WTC11 (cell line): ENCODE data around the gene OCA2. TPM values are rescaled to one million over a fixed set of nuclear protein-coding genes. Genes with fewer than 3 reads are reported as not detected.

Source experiments
- ATAC-seq: fragments of 200-7000 bp; cut with Tn5 transposase; 2 replicates; pipeline ENCODE4 v1.10.0; 2021; ENCODE audit warnings: mild to moderate bottlenecking, moderate library complexity
- CTCF ChIA-PET: fragments of 300-600 bp; sonication (Branson Sonifier 250); formaldehyde crosslinking; loops from one replicate; lab custom pipeline; 2021; ENCODE audit warnings: antibody characterized with exemption; lab: Charles Lee
- POLR2A ChIA-PET: fragments of 350-600 bp; sonication (Branson Sonifier 250); formaldehyde crosslinking; loops from one replicate; lab custom pipeline; 2021; ENCODE audit warnings: antibody characterized with exemption; lab: Charles Lee
- DNase-seq: peaks from one replicate; pipeline ENCODE4 v3.0.0; 2021; ENCODE audit warnings: low spot score
- H3K27ac Mint-ChIP-seq: 2 replicates; pipeline ENCODE4 v1.8.0; 2021; ENCODE audit warnings: mixed read lengths
- H3K27me3 Mint-ChIP-seq: 2 replicates; pipeline ENCODE4 v1.8.0; 2021; ENCODE audit warnings: low read depth, mild to moderate bottlenecking, moderate library complexity, mixed read lengths
- H3K36me3 Mint-ChIP-seq: 2 replicates; pipeline ENCODE4 v1.8.0; 2021; ENCODE audit warnings: mixed read lengths
- H3K4me1 Mint-ChIP-seq: 2 replicates; pipeline ENCODE4 v1.8.0; 2022; ENCODE audit warnings: mixed read lengths
- H3K4me3 Mint-ChIP-seq: 2 replicates; pipeline ENCODE4 v1.8.0; 2021; ENCODE audit warnings: mild to moderate bottlenecking, moderate library complexity, mixed read lengths
- H3K9me3 Mint-ChIP-seq: 2 replicates; pipeline ENCODE4 v1.8.0; 2021; ENCODE audit warnings: mixed read lengths
- AFF4 ChIP-seq: sonication (generic); formaldehyde crosslinking; IDR thresholded peaks from 2 replicates; pipeline ENCODE4 v1.8.1; 2023; ENCODE audit warnings: mild to moderate bottlenecking, missing genetic modification reagents, borderline replicate concordance
- ATF3 ChIP-seq: sonication (generic); formaldehyde crosslinking; conservative IDR thresholded peaks from 2 replicates; pipeline ENCODE4 v1.8.1; 2022; ENCODE audit warnings: mild to moderate bottlenecking, missing genetic modification reagents
- ATF6 ChIP-seq: sonication (generic); formaldehyde crosslinking; IDR thresholded peaks from 2 replicates; pipeline ENCODE4 v1.8.1; 2023; ENCODE audit warnings: mild to moderate bottlenecking, missing genetic modification reagents
- CDX4 ChIP-seq: fragments of 250-450 bp; sonication (Bioruptor Pico); IDR thresholded peaks from 2 replicates; pipeline ENCODE4 v1.9.0; 2021; ENCODE audit warnings: moderate library complexity, mild to moderate bottlenecking, inconsistent platforms, borderline replicate concordance
- E2F4 ChIP-seq: sonication (generic); formaldehyde crosslinking; IDR thresholded peaks from 2 replicates; pipeline ENCODE4 v1.8.1; 2022; ENCODE audit warnings: low read depth, mild to moderate bottlenecking, moderate library complexity, missing genetic modification reagents, borderline replicate concordance
- EMX1 ChIP-seq: fragments of 250-450 bp; sonication (Bioruptor Pico); IDR thresholded peaks from 2 replicates; pipeline ENCODE4 v1.8.0; 2021; ENCODE audit warnings: mild to moderate bottlenecking
- NFATC4 ChIP-seq: fragments of 250-450 bp; sonication (Bioruptor Pico); IDR thresholded peaks from 2 replicates; pipeline ENCODE4 v1.9.0; 2021; ENCODE audit warnings: mild to moderate bottlenecking
- NFYB ChIP-seq: sonication (generic); formaldehyde crosslinking; conservative IDR thresholded peaks from 2 replicates; pipeline ENCODE4 v1.8.0; 2022; ENCODE audit warnings: low read depth, missing genetic modification reagents
- NR3C1 ChIP-seq: sonication (generic); formaldehyde crosslinking; conservative IDR thresholded peaks from 2 replicates; pipeline ENCODE4 v1.8.1; 2023; ENCODE audit warnings: low read depth, mild to moderate bottlenecking, missing genetic modification reagents
- PRRX2 ChIP-seq: fragments of 250-450 bp; sonication (Bioruptor Pico); IDR thresholded peaks from 2 replicates; pipeline ENCODE4 v1.8.0; 2021; ENCODE audit warnings: mild to moderate bottlenecking
- STAT6 ChIP-seq: sonication (generic); formaldehyde crosslinking; conservative IDR thresholded peaks from 2 replicates; pipeline ENCODE4 v1.8.1; 2023; ENCODE audit warnings: mild to moderate bottlenecking, low read depth, missing genetic modification reagents, moderate library complexity
- TEAD4 ChIP-seq: sonication (generic); formaldehyde crosslinking; IDR thresholded peaks from 2 replicates; pipeline ENCODE4 v1.8.0; 2022; ENCODE audit warnings: mild to moderate bottlenecking, missing genetic modification reagents
- USF2 ChIP-seq: sonication (generic); formaldehyde crosslinking; IDR thresholded peaks from 2 replicates; pipeline ENCODE4 v1.8.1; 2023; ENCODE audit warnings: mild to moderate bottlenecking, missing genetic modification reagents, moderate library complexity
- ZNF416 ChIP-seq: fragments of 250-450 bp; sonication (Bioruptor Pico); IDR thresholded peaks from 2 replicates; pipeline ENCODE4 v1.9.0; 2021; ENCODE audit warnings: mild to moderate bottlenecking, inconsistent platforms
- ZNF423 ChIP-seq: fragments of 250-450 bp; sonication (Bioruptor Pico); IDR thresholded peaks from 2 replicates; pipeline ENCODE4 v2.1.2; 2022; ENCODE audit warnings: mild to moderate bottlenecking, moderate library complexity
- ZNF532 ChIP-seq: fragments of 250-450 bp; sonication (Bioruptor Pico); IDR thresholded peaks from 2 replicates; pipeline ENCODE4 v1.9.0; 2021; ENCODE audit warnings: mild to moderate bottlenecking, borderline replicate concordance
- total RNA-seq: library from RNA; stranded (reverse); gene quantifications from 3 replicates; pipeline ENCODE4 v1.2.3, GENCODE V29; 2021

Gene OCA2
- total RNA-seq, 1 experiment from 2014 or later, result 0.39 TPM

GRCh38 chr15:27958911-27959578, 140.1 kb downstream of the OCA2 start:
- CTCF ChIA-PET, result no interaction called here
- ATAC-seq, result no peak

More at GRCh38 chr15:27958911-27959578, 140.1 kb downstream of the OCA2 start:
- no peaks in the 10 kb centered on the region for H3K4me1 Mint-ChIP-seq
- no peak overlapping the region for H3K27ac Mint-ChIP-seq
- no peak overlapping the region for H3K4me3 Mint-ChIP-seq
- TF ChIP-seq NR3C1 (CRISPR knock-in tag) (no peak), TEAD4 (no peak), ZNF423 (CRISPR knock-in tag) (no peak), ATF6 (no peak), ZNF532 (no peak), USF2 (CRISPR knock-in tag) (no peak), PRRX2 (CRISPR knock-in tag) (no peak), NFYB (CRISPR knock-in tag) (no peak), ATF3 (CRISPR knock-in tag) (no peak), E2F4 (no peak), STAT6 (CRISPR knock-in tag) (no peak), ZNF416 (CRISPR knock-in tag) (no peak), CDX4 (CRISPR knock-in tag) (no peak), AFF4 (no peak), EMX1 (no peak), NFATC4 (CRISPR knock-in tag) (no peak)
- no peaks in the 10 kb centered on the region for H3K27me3 Mint-ChIP-seq
- peaks cover 3% of the 10 kb centered on the region; the same call in 1 of the 2 replicates for H3K9me3 Mint-ChIP-seq
- POLR2A ChIA-PET, result no interaction called here
- H3K36me3 Mint-ChIP-seq, result no peaks in the 10 kb centered on the region
- DNase-seq, result no peak
